GM12878 (cell line): ENCODE measurements around the gene CDC42BPA. TPM values are rescaled to one million over a fixed set of nuclear protein-coding genes. Genes with fewer than 3 reads are reported as not detected.

ENCODE experiments used
- ATAC-seq: fragments of 200-7000 bp; cut with Tn5 transposase; 3 replicates; pipeline ENCODE4 v1.9.1; 2020; ENCODE audit warnings: mild to moderate bottlenecking, moderate library complexity
- BruUV-seq: library from RNA; stranded (reverse); fragments of 400-500 nt; replicated peaks from 2 replicates; lab custom pipeline; 2021; lab: Mats Ljungman, UMichigan
- CTCF ChIA-PET: fragments of 300-600 bp; sonication (Branson Sonifier 250); formaldehyde crosslinking; extraction: SDS; loops from one replicate; lab custom pipeline; 2021; ENCODE audit warnings: inconsistent platforms; lab: Yijun Ruan, JAX
- POLR2A ChIA-PET: fragments of 350-600 bp; formaldehyde crosslinking; extraction: SDS; loops from one replicate; lab custom pipeline; 2021; ENCODE audit warnings: inconsistent platforms; lab: Charles Lee
- RAD21 ChIA-PET: fragments of 300-600 bp; sonication (Branson Sonifier 250); formaldehyde crosslinking; loops from one replicate; lab custom pipeline; 2023; ENCODE audit warnings: antibody characterized with exemption; ENCODE audit not compliant: unreplicated experiment; lab: Charles Lee
- SMC1A ChIA-PET: fragments of 300-600 bp; sonication (Branson Sonifier 250); formaldehyde crosslinking; loops from one replicate; lab custom pipeline; 2023; ENCODE audit not compliant: unreplicated experiment, uncharacterized antibody; lab: Charles Lee
- DNase-seq: peaks from one replicate; pipeline ENCODE4 v3.0.0-alpha.2; 2011; ENCODE audit warnings: low read depth, low spot score
- FAIRE-seq: peaks from 3 replicates; lab custom pipeline; 2011; peaks lifted over from hg19 to GRCh38; lab: Jason Lieb, UNC
- H2AFZ ChIP-seq: 2 replicates; pipeline ENCODE4 v1.6.0; 2011; ENCODE audit warnings: low read depth, low read length, control low read depth; ENCODE audit not compliant: control insufficient read depth
- H3K27ac ChIP-seq: 2 replicates; pipeline ENCODE4 v1.5.1; 2011; ENCODE audit warnings: control low read depth; ENCODE audit not compliant: control insufficient read depth, insufficient read depth
- H3K27me3 ChIP-seq, 2 experiments: replicated peaks in 1 of 2; 2 replicates each; pipeline versions ENCODE4 v1.6.0 to v1.6.1; 2011; ENCODE audit warnings: low read length in 1 of 2; ENCODE audit not compliant: control insufficient read depth in 2 of 2, insufficient read depth in 2 of 2
- H3K36me3 ChIP-seq, 2 experiments: 2 replicates each; pipeline ENCODE4 v1.5.1; 2011; ENCODE audit warnings: low read length in 1 of 2; ENCODE audit not compliant: control insufficient read depth in 2 of 2, insufficient read depth in 2 of 2
- H3K4me1 ChIP-seq: 2 replicates; pipeline ENCODE4 v1.6.1; 2011; ENCODE audit warnings: mild to moderate bottlenecking, low read length, moderate library complexity, mixed read lengths; ENCODE audit not compliant: control insufficient read depth, insufficient read depth
- H3K4me2 ChIP-seq: 2 replicates; pipeline ENCODE4 v1.6.0; 2011; ENCODE audit warnings: control low read depth; ENCODE audit not compliant: control insufficient read depth, insufficient read depth
- H3K4me3 ChIP-seq: fragments of 200-600 bp; sonication (generic); 2 replicates; pipeline ENCODE4 v1.5.1; 2016
- H3K79me2 ChIP-seq: 2 replicates; pipeline ENCODE4 v1.6.0; 2011; ENCODE audit warnings: low read length; ENCODE audit not compliant: control insufficient read depth, insufficient read depth
- H3K9ac ChIP-seq: 2 replicates; pipeline ENCODE4 v1.8.0; 2011; ENCODE audit warnings: low read length, control low read depth, mixed read lengths; ENCODE audit not compliant: control insufficient read depth, insufficient read depth
- H3K9me3 ChIP-seq: replicated peaks from 3 replicates; pipeline ENCODE4 v1.5.1; 2011; ENCODE audit warnings: mild to moderate bottlenecking, low read length; ENCODE audit not compliant: control insufficient read depth, insufficient read depth
- H4K20me1 ChIP-seq: 2 replicates; pipeline ENCODE4 v1.6.0; 2011; ENCODE audit not compliant: control insufficient read depth, insufficient read depth
- ATF7 ChIP-seq: fragments of 450-650 bp; IDR thresholded peaks from 2 replicates; pipeline ENCODE4 v1.6.1; 2016; ENCODE audit warnings: low read depth, mild to moderate bottlenecking
- BMI1 ChIP-seq: fragments of 450-650 bp; IDR thresholded peaks from 2 replicates; pipeline ENCODE4 v1.6.1; 2016; ENCODE audit warnings: mild to moderate bottlenecking, moderate library complexity, borderline replicate concordance
- ESRRA ChIP-seq: IDR thresholded peaks from 2 replicates; pipeline ENCODE4 v1.6.1; 2012; ENCODE audit warnings: mild to moderate bottlenecking, low read length, improper control_type of control experiment
- GABPA ChIP-seq: IDR thresholded peaks from 2 replicates; pipeline ENCODE4 v1.6.1; 2014; ENCODE audit warnings: antibody characterized with exemption, low read depth, mild to moderate bottlenecking, inconsistent platforms
- GATAD2B ChIP-seq: fragments of 450-650 bp; conservative IDR thresholded peaks from 2 replicates; pipeline ENCODE4 v1.6.1; 2017; ENCODE audit warnings: low read depth, mild to moderate bottlenecking, moderate library complexity
- HDAC6 ChIP-seq: fragments of 200-600 bp; sonication (generic); IDR thresholded peaks from one replicate; pipeline ENCODE4 v1.8.0; 2017; ENCODE audit warnings: antibody characterized with exemption; ENCODE audit not compliant: unreplicated experiment
- HDGF ChIP-seq: fragments of 450-650 bp; IDR thresholded peaks from 2 replicates; pipeline ENCODE4 v1.6.1; 2016; ENCODE audit warnings: antibody characterized with exemption
- NFYB ChIP-seq: IDR thresholded peaks from 2 replicates; pipeline ENCODE4 v1.6.1; 2011; ENCODE audit warnings: low read depth, mild to moderate bottlenecking, low read length, improper control_type of control experiment, moderate library complexity; ENCODE audit not compliant: insufficient read depth
- NRF1 ChIP-seq: conservative IDR thresholded peaks from 2 replicates; pipeline ENCODE4 v1.6.1; 2011; ENCODE audit warnings: mild to moderate bottlenecking, low read depth, low read length, improper control_type of control experiment
- POLR2A ChIP-seq: IDR thresholded peaks from 2 replicates; pipeline ENCODE4 v1.6.1; 2011; ENCODE audit warnings: low read depth, mild to moderate bottlenecking, low read length
- SREBF2 ChIP-seq: IDR thresholded peaks from 2 replicates; pipeline ENCODE4 v1.6.1; 2012; ENCODE audit warnings: mild to moderate bottlenecking, low read length
- TBL1XR1 ChIP-seq: IDR thresholded peaks from 2 replicates; pipeline ENCODE4 v1.6.1; 2012; ENCODE audit warnings: low read depth, low read length, improper control_type of control experiment
- TCF3 ChIP-seq: IDR thresholded peaks from 2 replicates; pipeline ENCODE4 v1.6.1; 2012; ENCODE audit warnings: low read depth, mild to moderate bottlenecking, low read length, borderline replicate concordance; ENCODE audit not compliant: insufficient read depth
- WGBS: methylation state at CpG from one replicate; pipeline ENCODE4 v1.1.6; 2016; ENCODE audit warnings: low lambda C conversion rate; ENCODE audit not compliant: insufficient replicate concordance, insufficient coverage; ENCODE audit errors: missing lambda C conversion rate; 5-methylcytosine and 5-hydroxymethylcytosine counted together
- in situ Hi-C: fragments of 300-500 bp; cut with MboI; formaldehyde crosslinking; loops from 9 replicates; pipeline ENCODE4 v1.14.3; 2018; ENCODE audit warnings: mixed read lengths
- intact Hi-C: fragments of 100-400 bp; cut with micrococcal nuclease; formaldehyde crosslinking; loops from one replicate; pipeline ENCODE4 v1.14.2; 2022; ENCODE audit not compliant: unreplicated experiment
- polyA plus RNA-seq, 11 experiments: library from polyadenylated mRNA; depleted of rRNA in 4 of 11; unstranded in 6 of 11; stranded (reverse) in 5 of 11; fragments of >200 nt; fragmentation: Nextera tagmentation in 4 of 11; fragmentation: Illumina TruSeq in 1 of 11; extraction: Ambion mirVana in 4 of 11; extraction: Trizol in 1 of 11; gene quantifications; 1 replicate in 1 of 11; 2 replicates in 10 of 11; pipeline versions ENCODE4 v1.2.1 to v1.2.3, GENCODE V29; 2011 to 2016; ENCODE audit warnings: inconsistent platforms in 2 of 11, missing spikeins in 2 of 11, low read depth in 1 of 11
- total RNA-seq, 4 experiments: library from RNA; depleted of rRNA in 3 of 4; stranded (reverse); fragments of >200 nt in 3 of 4; fragmentation: Illumina TruSeq in 1 of 4; extraction: Trizol in 1 of 4; gene quantifications; 2 replicates each; pipeline versions ENCODE4 v1.2.1 to v1.2.3, GENCODE V29; 2013 to 2021
- TF ChIP-seq, protein P1 (sequence below): fragments of 450-650 bp; IDR thresholded peaks from 2 replicates; pipeline ENCODE4 v1.6.1; 2017; ENCODE audit warnings: mild to moderate bottlenecking, moderate library complexity
- TF ChIP-seq, protein P2 (sequence below): fragments of 450-650 bp; IDR thresholded peaks from 2 replicates; pipeline ENCODE4 v1.6.1; 2016; ENCODE audit warnings: mild to moderate bottlenecking
- TF ChIP-seq, protein P3 (sequence below): IDR thresholded peaks from 2 replicates; pipeline ENCODE4 v1.6.1; 2012; ENCODE audit warnings: low read depth, low read length, improper control_type of control experiment

The CDC42BPA gene
- total and polyA plus RNA-seq, 10 of the 15 experiments (the other 5 are each of a cell fraction or from before 2014, with no cell fraction given) = 0.02 to 0.52 (median 0.10) TPM

DNA sequence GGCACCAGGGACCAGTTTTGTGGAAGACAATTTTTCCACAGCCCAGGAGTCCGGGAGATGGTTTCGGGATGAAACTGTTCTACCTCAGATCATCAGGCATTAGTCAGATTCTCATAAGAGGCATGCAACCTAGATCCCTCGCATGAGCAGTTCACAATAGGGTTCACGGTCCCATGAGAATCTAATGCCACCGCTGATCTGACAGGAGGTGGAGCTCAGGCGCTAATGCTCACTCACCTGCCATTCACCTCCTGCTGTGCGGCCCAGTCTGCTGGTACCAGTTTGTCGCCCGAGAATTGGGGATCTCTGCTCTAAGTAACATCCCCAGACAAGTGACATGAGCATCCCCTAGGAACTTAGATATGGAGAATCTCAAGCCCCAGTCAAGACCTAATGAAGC is 197.5 kb downstream of the CDC42BPA start:
- TF ChIP-seq HDGF = no peak
- TF ChIP-seq ESRRA = no peak
- TF ChIP-seq, protein P1, sequence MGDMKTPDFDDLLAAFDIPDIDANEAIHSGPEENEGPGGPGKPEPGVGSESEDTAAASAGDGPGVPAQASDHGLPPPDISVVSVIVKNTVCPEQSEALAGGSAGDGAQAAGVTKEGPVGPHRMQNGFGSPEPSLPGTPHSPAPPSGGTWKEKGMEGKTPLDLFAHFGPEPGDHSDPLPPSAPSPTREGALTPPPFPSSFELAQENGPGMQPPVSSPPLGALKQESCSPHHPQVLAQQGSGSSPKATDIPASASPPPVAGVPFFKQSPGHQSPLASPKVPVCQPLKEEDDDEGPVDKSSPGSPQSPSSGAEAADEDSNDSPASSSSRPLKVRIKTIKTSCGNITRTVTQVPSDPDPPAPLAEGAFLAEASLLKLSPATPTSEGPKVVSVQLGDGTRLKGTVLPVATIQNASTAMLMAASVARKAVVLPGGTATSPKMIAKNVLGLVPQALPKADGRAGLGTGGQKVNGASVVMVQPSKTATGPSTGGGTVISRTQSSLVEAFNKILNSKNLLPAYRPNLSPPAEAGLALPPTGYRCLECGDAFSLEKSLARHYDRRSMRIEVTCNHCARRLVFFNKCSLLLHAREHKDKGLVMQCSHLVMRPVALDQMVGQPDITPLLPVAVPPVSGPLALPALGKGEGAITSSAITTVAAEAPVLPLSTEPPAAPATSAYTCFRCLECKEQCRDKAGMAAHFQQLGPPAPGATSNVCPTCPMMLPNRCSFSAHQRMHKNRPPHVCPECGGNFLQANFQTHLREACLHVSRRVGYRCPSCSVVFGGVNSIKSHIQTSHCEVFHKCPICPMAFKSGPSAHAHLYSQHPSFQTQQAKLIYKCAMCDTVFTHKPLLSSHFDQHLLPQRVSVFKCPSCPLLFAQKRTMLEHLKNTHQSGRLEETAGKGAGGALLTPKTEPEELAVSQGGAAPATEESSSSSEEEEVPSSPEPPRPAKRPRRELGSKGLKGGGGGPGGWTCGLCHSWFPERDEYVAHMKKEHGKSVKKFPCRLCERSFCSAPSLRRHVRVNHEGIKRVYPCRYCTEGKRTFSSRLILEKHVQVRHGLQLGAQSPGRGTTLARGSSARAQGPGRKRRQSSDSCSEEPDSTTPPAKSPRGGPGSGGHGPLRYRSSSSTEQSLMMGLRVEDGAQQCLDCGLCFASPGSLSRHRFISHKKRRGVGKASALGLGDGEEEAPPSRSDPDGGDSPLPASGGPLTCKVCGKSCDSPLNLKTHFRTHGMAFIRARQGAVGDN = no peak
- TF ChIP-seq, protein P2, sequence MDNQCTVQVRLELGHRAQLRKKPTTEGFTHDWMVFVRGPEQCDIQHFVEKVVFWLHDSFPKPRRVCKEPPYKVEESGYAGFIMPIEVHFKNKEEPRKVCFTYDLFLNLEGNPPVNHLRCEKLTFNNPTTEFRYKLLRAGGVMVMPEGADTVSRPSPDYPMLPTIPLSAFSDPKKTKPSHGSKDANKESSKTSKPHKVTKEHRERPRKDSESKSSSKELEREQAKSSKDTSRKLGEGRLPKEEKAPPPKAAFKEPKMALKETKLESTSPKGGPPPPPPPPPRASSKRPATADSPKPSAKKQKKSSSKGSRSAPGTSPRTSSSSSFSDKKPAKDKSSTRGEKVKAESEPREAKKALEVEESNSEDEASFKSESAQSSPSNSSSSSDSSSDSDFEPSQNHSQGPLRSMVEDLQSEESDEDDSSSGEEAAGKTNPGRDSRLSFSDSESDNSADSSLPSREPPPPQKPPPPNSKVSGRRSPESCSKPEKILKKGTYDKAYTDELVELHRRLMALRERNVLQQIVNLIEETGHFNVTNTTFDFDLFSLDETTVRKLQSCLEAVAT = no peak
- no peak for TF ChIP-seq TCF3
- no peak for TF ChIP-seq BMI1
- TF ChIP-seq NRF1 = no peak
- TF ChIP-seq HDAC6 = no peak
- no peak for TF ChIP-seq POLR2A
- TF ChIP-seq GATAD2B = no peak
- TF ChIP-seq ATF7 = no peak
- no peak for TF ChIP-seq GABPA
- TF ChIP-seq, protein P3, sequence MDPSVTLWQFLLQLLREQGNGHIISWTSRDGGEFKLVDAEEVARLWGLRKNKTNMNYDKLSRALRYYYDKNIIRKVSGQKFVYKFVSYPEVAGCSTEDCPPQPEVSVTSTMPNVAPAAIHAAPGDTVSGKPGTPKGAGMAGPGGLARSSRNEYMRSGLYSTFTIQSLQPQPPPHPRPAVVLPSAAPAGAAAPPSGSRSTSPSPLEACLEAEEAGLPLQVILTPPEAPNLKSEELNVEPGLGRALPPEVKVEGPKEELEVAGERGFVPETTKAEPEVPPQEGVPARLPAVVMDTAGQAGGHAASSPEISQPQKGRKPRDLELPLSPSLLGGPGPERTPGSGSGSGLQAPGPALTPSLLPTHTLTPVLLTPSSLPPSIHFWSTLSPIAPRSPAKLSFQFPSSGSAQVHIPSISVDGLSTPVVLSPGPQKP = no peak
- no peak for TF ChIP-seq SREBF2
- no peak for TF ChIP-seq NFYB
- no peak for TF ChIP-seq TBL1XR1
- Histone ChIP-seq H3K9me3 (no peaks in the 10 kb centered on the region), H3K9ac (no peak overlapping the region), H3K4me3 (no peak overlapping the region), H4K20me1 (no peaks in the 10 kb centered on the region), H3K4me2 (no peak overlapping the region), H3K36me3 (no peaks in the 10 kb centered on the region), H3K27ac (no peak overlapping the region), H3K27me3 (no peaks in the 10 kb centered on the region), H3K4me1 (no peaks in the 10 kb centered on the region), H2AFZ (no peak overlapping the region), H3K79me2 (no peaks in the 10 kb centered on the region)
- ChIA-PET CTCF (no interaction called here), POLR2A (no interaction called here), SMC1A (no interaction called here), RAD21 (no interaction called here)
- intact Hi-C loops (no loop called here), in situ Hi-C loops (no loop called here)
- FAIRE-seq (no peak), DNase-seq (no peak), ATAC-seq (no peak)
- no TSS peak for BruUV-seq
- WGBS = 57% methylated on average over 9 of the region's 9 CpGs
